ENCODE results near the gene CLCN1. TPM values are rescaled to one million over a fixed set of nuclear protein-coding genes. Genes with fewer than 3 reads are reported as not detected.

The CLCN1 gene
- total and polyA plus RNA-seq, 2 of the 4 experiments (the other 2 are of a cell fraction), result not detected

GRCh38 chr7:143341842-143342241 is 25.9 kb downstream of the CLCN1 start:
- H4K20me1 ChIP-seq (ENCODE audit: insufficient read depth, low read length), result no peaks in the 10 kb centered on the region
- H2AK5ac ChIP-seq (ENCODE audit: low read depth, low read length), result no peak overlapping the region
- no peak overlapping the region for H2AK9ac ChIP-seq (replicated peaks; ENCODE audit: low read depth, low read length, poor library complexity)
- no peak overlapping the region for H2BK120ac ChIP-seq (ENCODE audit: low read depth, low read length)
- no peak overlapping the region for H2BK5ac ChIP-seq (ENCODE audit: low read depth, low read length, poor library complexity, severe bottlenecking)
- H3K18ac ChIP-seq (ENCODE audit: low read depth, low read length), result no peak overlapping the region
- ChIA-PET POLR2A (ENCODE audit: unreplicated experiment) (interaction anchor here (0.5 kb wide), 1 partner anchor 938 kb away, joined by 4 read pairs; no protein-coding TSS in a partner anchor), CTCF (no interaction called here)
- peak overlapping the region; percentile 45 for H2AFZ ChIP-seq (replicated peaks; ENCODE audit: low read length, poor library complexity)
- intact Hi-C loops (cut with micrococcal nuclease), result no loop called here
- TF ChIP-seq BHLHE40 (IDR thresholded peaks at IDR 0.05; ENCODE audit: low read depth, low read length), result no peak
- no peak for TF ChIP-seq RFX5 (IDR thresholded peaks at IDR 0.05; ENCODE audit: low read depth, low read length)
- no peak for TF ChIP-seq POLR2A (IDR thresholded peaks at IDR 0.05; ENCODE audit: low read depth, low read length)
- TF ChIP-seq CTCF (conservative IDR thresholded peaks at IDR 0.05; ENCODE audit: low read depth, low read length), result no peak
- TF ChIP-seq SMC3 (IDR thresholded peaks at IDR 0.05; ENCODE audit: low read depth, low read length), result no peak
- TF ChIP-seq MAFK (IDR thresholded peaks at IDR 0.05; ENCODE audit: low read depth, low read length), result no peak
- TF ChIP-seq FOS (IDR thresholded peaks at IDR 0.05; ENCODE audit: low read depth, low read length), result no peak
- no peak for TF ChIP-seq MXI1 (IDR thresholded peaks at IDR 0.05; ENCODE audit: borderline replicate concordance, low read depth, low read length)
- no peak for TF ChIP-seq USF2 (IDR thresholded peaks at IDR 0.05; ENCODE audit: low read depth, low read length)
- no peak for TF ChIP-seq MAZ (IDR thresholded peaks at IDR 0.05; ENCODE audit: borderline replicate concordance, low read depth, low read length)
- no peak for TF ChIP-seq CEBPB (IDR thresholded peaks at IDR 0.05; ENCODE audit: low read depth, low read length)
- TF ChIP-seq RAD21 (IDR thresholded peaks at IDR 0.05; ENCODE audit: low read length), result no peak
- TF ChIP-seq, protein P1, sequence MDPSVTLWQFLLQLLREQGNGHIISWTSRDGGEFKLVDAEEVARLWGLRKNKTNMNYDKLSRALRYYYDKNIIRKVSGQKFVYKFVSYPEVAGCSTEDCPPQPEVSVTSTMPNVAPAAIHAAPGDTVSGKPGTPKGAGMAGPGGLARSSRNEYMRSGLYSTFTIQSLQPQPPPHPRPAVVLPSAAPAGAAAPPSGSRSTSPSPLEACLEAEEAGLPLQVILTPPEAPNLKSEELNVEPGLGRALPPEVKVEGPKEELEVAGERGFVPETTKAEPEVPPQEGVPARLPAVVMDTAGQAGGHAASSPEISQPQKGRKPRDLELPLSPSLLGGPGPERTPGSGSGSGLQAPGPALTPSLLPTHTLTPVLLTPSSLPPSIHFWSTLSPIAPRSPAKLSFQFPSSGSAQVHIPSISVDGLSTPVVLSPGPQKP (IDR thresholded peaks at IDR 0.05; ENCODE audit: borderline replicate concordance, low read depth, low read length), result no peak
- no peak for TF ChIP-seq RCOR1 (IDR thresholded peaks at IDR 0.05; ENCODE audit: insufficient replicate concordance, low read length)
- TF ChIP-seq CHD1 (IDR thresholded peaks at IDR 0.05; ENCODE audit: low read depth, low read length), result no peak
- TF ChIP-seq NFE2L2 (IDR thresholded peaks at IDR 0.05; ENCODE audit: low read depth, low read length), result no peak
- peaks cover 23% of the 10 kb centered on the region for H3K27me3 ChIP-seq (ENCODE audit: control insufficient read depth, insufficient read depth, low read length)
- WGBS, 2 experiments (ENCODE audit: extremely low coverage in 2 of 2, insufficient read length in 1 of 2), result 89% methylated on average over 7 of the region's 8 CpGs; no CpG with 5 or more reads in 1 of the 2 experiments
- no peak overlapping the region for H3K4me3 ChIP-seq (ENCODE audit: insufficient read depth, low read depth, low read length)
- ATAC-seq (ENCODE audit: low read depth), result no peak
- no peak for DNase-seq
- H3K9ac ChIP-seq (ENCODE audit: low read depth, low read length), result no peak overlapping the region
- H3K9me1 ChIP-seq (ENCODE audit: insufficient read depth, low read length), result no peaks in the 10 kb centered on the region
- dilution Hi-C loops (cut with HindIII; ENCODE audit: low sequenced_read_pairs, unreplicated experiment), result no loop called here
- no peak overlapping the region for H2BK15ac ChIP-seq (ENCODE audit: low read depth, low read length)
- no peak overlapping the region for H3K56ac ChIP-seq (ENCODE audit: extremely low read depth, insufficient read depth, low read length)
- H4K91ac ChIP-seq (ENCODE audit: insufficient read depth, low read depth, low read length), result no peak overlapping the region
- H4K5ac ChIP-seq (ENCODE audit: low read depth, low read length), result no peak overlapping the region
- BruUV-seq (replicated peaks), result no TSS peak
- H3K4me2 ChIP-seq (ENCODE audit: low read depth, low read length), result no peak overlapping the region
- H3K23ac ChIP-seq (ENCODE audit: low read depth, low read length), result no peak overlapping the region
- H3K4me1 ChIP-seq (ENCODE audit: control insufficient read depth, insufficient read depth, low read length), result no peaks in the 10 kb centered on the region
- no peak overlapping the region for H3K14ac ChIP-seq (replicated peaks; ENCODE audit: low read depth, low read length)
- H3K9me3 ChIP-seq (ENCODE audit: control insufficient read depth, insufficient read depth, low read length), result no peaks in the 10 kb centered on the region
- H3K4ac ChIP-seq (ENCODE audit: low read depth, low read length), result no peak overlapping the region
- in situ Hi-C loops (cut with MboI; ENCODE audit: low sequenced_read_pairs), result no loop called here
- H3K79me1 ChIP-seq (ENCODE audit: low read depth in 1 of 2, low read length in 2 of 2), result no peaks in the 10 kb centered on the region
- H2BK20ac ChIP-seq (ENCODE audit: low read depth, low read length), result no peak overlapping the region
- H3K36me3 ChIP-seq (ENCODE audit: control insufficient read depth, insufficient read depth, low read length), result no peaks in the 10 kb centered on the region
- no peak overlapping the region for H4K8ac ChIP-seq (ENCODE audit: low read depth in 2 of 2, low read length in 2 of 2)
- no peak overlapping the region for H3K27ac ChIP-seq (ENCODE audit: insufficient read depth, low read length)

Data from IMR-90 (cell line).